H9 (cell line): ENCODE results near the gene DNAJB11. TPM values are rescaled to one million over a fixed set of nuclear protein-coding genes. Genes with fewer than 3 reads are reported as not detected.
A peak's percentile ranks its signal among the peaks of the same experiment; 100 is the strongest.

ENCODE experiments used
- DNase-seq: peaks from one replicate; pipeline ENCODE4 v3.0.0-alpha.2; 2017
- H2AFZ ChIP-seq: one replicate; pipeline ENCODE4 v1.6.1; 2013; ENCODE audit warnings: mild to moderate bottlenecking, low read length, control low read depth, moderate library complexity
- H2AK5ac ChIP-seq: 2 replicates; pipeline ENCODE4 v1.6.1; 2013; ENCODE audit warnings: low read length, control low read depth, mixed read lengths; ENCODE audit not compliant: insufficient read length
- H2BK120ac ChIP-seq: one replicate; pipeline ENCODE4 v1.6.1; 2013; ENCODE audit warnings: low read depth, mild to moderate bottlenecking, low read length, control low read depth, inconsistent platforms; ENCODE audit not compliant: poor library complexity, severe bottlenecking
- H2BK12ac ChIP-seq: 2 replicates; pipeline ENCODE4 v1.6.1; 2013; ENCODE audit warnings: low read length, control low read depth, mixed read lengths, low read depth; ENCODE audit not compliant: insufficient read length
- H2BK15ac ChIP-seq: 2 replicates; pipeline ENCODE4 v1.6.1; 2013; ENCODE audit warnings: low read depth, low read length, control low read depth
- H2BK20ac ChIP-seq: one replicate; pipeline ENCODE4 v1.6.1; 2013; ENCODE audit warnings: low read depth, mild to moderate bottlenecking, low read length, control low read depth, inconsistent platforms; ENCODE audit not compliant: poor library complexity, severe bottlenecking
- H2BK5ac ChIP-seq: 2 replicates; pipeline ENCODE4 v1.6.1; 2013; ENCODE audit warnings: low read length, control low read depth, mixed read lengths; ENCODE audit not compliant: insufficient read length
- H3K14ac ChIP-seq: 2 replicates; pipeline ENCODE4 v1.6.1; 2013; ENCODE audit warnings: low read length, control low read depth; ENCODE audit not compliant: insufficient read depth
- H3K18ac ChIP-seq: 2 replicates; pipeline ENCODE4 v1.6.1; 2013; ENCODE audit warnings: low read depth, mild to moderate bottlenecking, mixed read lengths, low read length, control low read depth; ENCODE audit not compliant: insufficient read length
- H3K23ac ChIP-seq: 2 replicates; pipeline ENCODE4 v1.6.1; 2013; ENCODE audit warnings: low read length, control low read depth, mixed read lengths, low read depth; ENCODE audit not compliant: insufficient read length
- H3K23me2 ChIP-seq: 2 replicates; pipeline ENCODE4 v1.6.1; 2013; ENCODE audit warnings: low read depth, mild to moderate bottlenecking, mixed read lengths, low read length, control low read depth; ENCODE audit not compliant: insufficient read length, poor library complexity, severe bottlenecking
- H3K27ac ChIP-seq: 2 replicates; pipeline ENCODE4 v1.5.1; 2013; ENCODE audit warnings: low read length, control low read depth, mixed read lengths, low read depth; ENCODE audit not compliant: insufficient read length
- H3K27me3 ChIP-seq: 2 replicates; pipeline ENCODE4 v1.6.1; 2013; ENCODE audit warnings: low read length, control low read depth, inconsistent platforms; ENCODE audit not compliant: insufficient read depth
- H3K4ac ChIP-seq: 2 replicates; pipeline ENCODE4 v1.6.1; 2013; ENCODE audit warnings: low read depth, mild to moderate bottlenecking, control low read depth, inconsistent platforms, low read length, moderate library complexity
- H3K4me1 ChIP-seq: 2 replicates; pipeline ENCODE4 v1.6.1; 2013; ENCODE audit warnings: low read length, control low read depth, inconsistent platforms; ENCODE audit not compliant: insufficient read depth
- H3K4me2 ChIP-seq: 2 replicates; pipeline ENCODE4 v1.6.1; 2013; ENCODE audit warnings: low read length, control low read depth, mixed read lengths; ENCODE audit not compliant: insufficient read length, insufficient read depth
- H3K56ac ChIP-seq: 2 replicates; pipeline ENCODE4 v1.6.1; 2013; ENCODE audit warnings: low read depth, mild to moderate bottlenecking, mixed read lengths, low read length, control low read depth; ENCODE audit not compliant: insufficient read length
- H3K79me1 ChIP-seq: 2 replicates; pipeline ENCODE4 v1.6.1; 2013; ENCODE audit warnings: low read depth, mild to moderate bottlenecking, moderate library complexity, low read length, control low read depth, inconsistent platforms; ENCODE audit not compliant: insufficient read depth, poor library complexity, severe bottlenecking
- H3K79me2 ChIP-seq: 2 replicates; pipeline ENCODE4 v1.6.1; 2013; ENCODE audit warnings: low read length, control low read depth, inconsistent platforms; ENCODE audit not compliant: insufficient read depth
- H3K9ac ChIP-seq: 2 replicates; pipeline ENCODE4 v1.6.1; 2013; ENCODE audit warnings: low read length, control low read depth, mixed read lengths; ENCODE audit not compliant: insufficient read length; ENCODE audit errors: extremely low read depth
- H3K9me3 ChIP-seq: one replicate; pipeline ENCODE4 v1.6.1; 2013; ENCODE audit warnings: low read depth, low read length, inconsistent platforms; ENCODE audit not compliant: control insufficient read depth
- H3T11ph ChIP-seq: one replicate; pipeline ENCODE4 v1.6.1; 2013; ENCODE audit warnings: mild to moderate bottlenecking, low read length, control low read depth, inconsistent platforms
- H4K20me1 ChIP-seq: one replicate; pipeline ENCODE4 v1.6.1; 2013; ENCODE audit not compliant: control insufficient read depth, insufficient read length, insufficient read depth
- H4K5ac ChIP-seq: 2 replicates; pipeline ENCODE4 v1.6.1; 2013; ENCODE audit warnings: low read depth, mild to moderate bottlenecking, mixed read lengths, low read length, control low read depth; ENCODE audit not compliant: insufficient read length
- H4K8ac ChIP-seq: replicated peaks from 2 replicates; pipeline ENCODE4 v1.6.1; 2013; ENCODE audit warnings: low read length, control low read depth, mixed read lengths, low read depth; ENCODE audit not compliant: insufficient read length
- H4K91ac ChIP-seq: 2 replicates; pipeline ENCODE4 v1.6.1; 2013; ENCODE audit warnings: low read depth, mild to moderate bottlenecking, moderate library complexity, mixed read lengths, low read length, control low read depth; ENCODE audit not compliant: insufficient read length
- H3K27ac Mint-ChIP-seq, 3 experiments: 2 replicates in 2 of 3; 3 replicates in 1 of 3; pipeline ENCODE4 v1.8.0; 2020 to 2021; ENCODE audit warnings: mixed read lengths in 3 of 3, mild to moderate bottlenecking in 1 of 3, moderate library complexity in 1 of 3
- H3K27me3 Mint-ChIP-seq: 2 replicates; pipeline ENCODE4 v1.8.0; 2021; ENCODE audit warnings: low read depth, mild to moderate bottlenecking, moderate library complexity, mixed read lengths
- H3K36me3 Mint-ChIP-seq, 3 experiments: 2 replicates in 2 of 3; 3 replicates in 1 of 3; pipeline ENCODE4 v1.8.0; 2020 to 2021; ENCODE audit warnings: low read depth in 3 of 3, mixed read lengths in 3 of 3; ENCODE audit not compliant: insufficient read depth in 1 of 3
- H3K4me1 Mint-ChIP-seq, 2 experiments: 2 replicates each; pipeline ENCODE4 v1.8.0; 2020; ENCODE audit warnings: mixed read lengths in 2 of 2
- H3K4me3 Mint-ChIP-seq, 2 experiments: 2 replicates in 1 of 2; 3 replicates in 1 of 2; pipeline ENCODE4 v1.8.0; 2020 to 2021; ENCODE audit warnings: mild to moderate bottlenecking in 2 of 2, mixed read lengths in 2 of 2, moderate library complexity in 1 of 2
- H3K9me3 Mint-ChIP-seq, 2 experiments: 2 replicates in 1 of 2; 3 replicates in 1 of 2; pipeline ENCODE4 v1.8.0; 2020; ENCODE audit warnings: mild to moderate bottlenecking in 2 of 2, mixed read lengths in 2 of 2, moderate library complexity in 1 of 2
- CTCF ChIP-seq: fragments of 200-600 bp; sonication (generic); conservative IDR thresholded peaks from 3 replicates; pipeline ENCODE4 v1.8.0; 2021; ENCODE audit warnings: antibody characterized with exemption, mild to moderate bottlenecking
- WGBS: extraction: QIAGEN DNeasy Blood & Tissue Kit; methylation state at CpG from one replicate; pipeline ENCODE4 v1.1.7; 2013; ENCODE audit warnings: missing lambda C conversion rate, low lambda C conversion rate, mixed read lengths; ENCODE audit not compliant: insufficient read length; ENCODE audit errors: extremely low coverage; 5-methylcytosine and 5-hydroxymethylcytosine counted together
- total RNA-seq: library from RNA; stranded (reverse); gene quantifications from 2 replicates; pipeline ENCODE4 v1.2.1, GENCODE V29; 2021

Gene DNAJB11
- total RNA-seq, 1 experiment from 2014 or later: 61.2 TPM

- Mint-ChIP-seq H3K27me3 (no peaks in the 10 kb centered on the region), H3K36me3 (no peaks in the 10 kb centered on the region), H3K4me1 (peaks cover 4 to 5% of the 10 kb centered on the region in 2 experiments; a peak in 3 of 4 replicates), H3K9me3 (no peaks in the 10 kb centered on the region), H3K27ac (no peak overlapping the region), H3K4me3 (no peak overlapping the region)
- Histone ChIP-seq H2AK5ac (no peak overlapping the region), H2BK12ac (no peak overlapping the region), H3T11ph (no peak overlapping the region), H3K56ac (no peak overlapping the region), H3K18ac (no peak overlapping the region), H4K8ac (no peak overlapping the region), H3K27ac (no peak overlapping the region), H4K20me1 (no peaks in the 10 kb centered on the region), H3K9ac (no peak overlapping the region), H2AFZ (no peak overlapping the region), H3K79me1 (no peaks in the 10 kb centered on the region), H2BK5ac (no peak overlapping the region), H3K4ac (no peak overlapping the region), H2BK15ac (no peak overlapping the region), H3K4me1 (no peaks in the 10 kb centered on the region), H3K79me2 (no peaks in the 10 kb centered on the region), H2BK20ac (no peak overlapping the region), H4K5ac (no peak overlapping the region), H3K23ac (no peak overlapping the region), H3K9me3 (no peaks in the 10 kb centered on the region), H3K23me2 (no peaks in the 10 kb centered on the region), H4K91ac (no peak overlapping the region), H3K27me3 (no peaks in the 10 kb centered on the region), H3K4me2 (no peak overlapping the region), H3K14ac (no peak overlapping the region), H2BK120ac (no peak overlapping the region)
- no CpG with 5 or more reads among the region's 8 CpGs for WGBS
- peak; percentile 68 for DNase-seq
- peak; percentile 91 for TF ChIP-seq CTCF
Observed at GRCh38 chr3:186540221-186540834, 30.2 kb upstream of the DNAJB11 start.
